Activated CD4-positive, alpha-beta memory T cell treated with anti-CD3 and anti-CD28 coated beads, Interleukin-2, amount 10 ng/mL, durations not matched to agents 7 days and 5 days (primary cell): ENCODE data around the gene GABRE. TPM values are rescaled to one million over a fixed set of nuclear protein-coding genes. Genes with fewer than 3 reads are reported as not detected.

Source experiments
- CTCF ChIA-PET: fragments of 350-600 bp; sonication (Branson Sonifier 250); formaldehyde crosslinking; loops from one replicate; lab custom pipeline; 2021; ENCODE audit warnings: antibody characterized with exemption, inconsistent platforms; lab: Charles Lee
- POLR2A ChIA-PET: fragments of 350-600 bp; sonication (Branson Sonifier 250); formaldehyde crosslinking; loops from one replicate; lab custom pipeline; 2021; ENCODE audit warnings: antibody characterized with exemption; lab: Charles Lee
- DNase-seq: peaks from one replicate; pipeline ENCODE4 v3.0.0-alpha.2; 2020
- H3K27ac Mint-ChIP-seq: one replicate; pipeline ENCODE4 v1.8.0; 2021; ENCODE audit warnings: mild to moderate bottlenecking, mixed read lengths
- H3K27me3 Mint-ChIP-seq: one replicate; pipeline ENCODE4 v1.8.0; 2021; ENCODE audit warnings: mixed read lengths
- H3K36me3 Mint-ChIP-seq: one replicate; pipeline ENCODE4 v1.8.0; 2021; ENCODE audit warnings: low read depth, mixed read lengths
- H3K4me1 Mint-ChIP-seq: one replicate; pipeline ENCODE4 v1.8.0; 2021; ENCODE audit warnings: mixed read lengths
- H3K4me3 Mint-ChIP-seq: one replicate; pipeline ENCODE4 v1.8.0; 2021; ENCODE audit warnings: mild to moderate bottlenecking, mixed read lengths
- H3K9me3 Mint-ChIP-seq: one replicate; pipeline ENCODE4 v1.8.0; 2021; ENCODE audit warnings: mixed read lengths
- total RNA-seq, 2 experiments: library from RNA; stranded (reverse); gene quantifications; one replicate each; pipeline ENCODE4 v1.2.3, GENCODE V29; 2021

Gene GABRE
- total RNA-seq, 2 experiments from 2014 or later: not detected

DNA sequence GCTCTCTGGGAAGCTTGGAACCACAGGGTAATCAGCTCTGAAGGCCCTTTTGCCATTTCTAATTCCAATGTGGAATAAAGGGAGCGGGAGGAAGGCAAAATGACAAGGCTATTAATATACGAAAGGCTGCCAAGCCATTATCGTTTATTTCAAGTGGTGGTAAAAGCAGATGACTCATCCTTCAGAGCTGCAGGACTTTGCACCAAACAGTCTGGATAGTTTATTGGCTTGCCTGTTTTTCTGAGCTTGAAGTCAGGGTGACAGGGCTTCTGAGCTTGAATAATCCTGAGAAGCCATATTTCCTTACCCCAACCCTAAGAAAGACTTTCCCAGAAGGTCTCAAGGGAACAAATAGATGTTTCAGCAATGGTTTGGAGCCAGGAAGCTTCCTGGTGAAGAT, 7.7 kb upstream of the GABRE start:
- ChIA-PET POLR2A (no interaction called here), CTCF (no interaction called here)
- Mint-ChIP-seq H3K9me3 (no peaks in the 10 kb centered on the region), H3K4me1 (no peaks in the 10 kb centered on the region), H3K4me3 (no peak overlapping the region), H3K36me3 (no peaks in the 10 kb centered on the region), H3K27ac (no peak overlapping the region), H3K27me3 (no peaks in the 10 kb centered on the region)
- no peak for DNase-seq

GRCh38 chrX:151981129-151981528, 6.7 kb upstream of the GABRE start:
- DNase-seq: no peak
- ChIA-PET POLR2A (no interaction called here), CTCF (no interaction called here)
- no peaks in the 10 kb centered on the region for H3K9me3 Mint-ChIP-seq
- no peaks in the 10 kb centered on the region for H3K4me1 Mint-ChIP-seq
- no peaks in the 10 kb centered on the region for H3K36me3 Mint-ChIP-seq
- H3K27me3 Mint-ChIP-seq: peaks cover 2% of the 10 kb centered on the region
- no peak overlapping the region for H3K27ac Mint-ChIP-seq
- no peak overlapping the region for H3K4me3 Mint-ChIP-seq

- Mint-ChIP-seq H3K9me3 (no peaks in the 10 kb centered on the region), H3K36me3 (no peaks in the 10 kb centered on the region), H3K27ac (no peak overlapping the region), H3K4me3 (no peak overlapping the region), H3K27me3 (peaks cover 20% of the 10 kb centered on the region), H3K4me1 (no peaks in the 10 kb centered on the region)
- no peak for DNase-seq
- CTCF ChIA-PET: no interaction called here
- POLR2A ChIA-PET: no interaction called here
Measured at GRCh38 chrX:151977923-151978322, 3.4 kb upstream of the GABRE start.

GRCh38 chrX:151977009-151977408, 2.5 kb upstream of the GABRE start:
- no peaks in the 10 kb centered on the region for H3K36me3 Mint-ChIP-seq
- no peaks in the 10 kb centered on the region for H3K4me1 Mint-ChIP-seq
- ChIA-PET CTCF (no interaction called here), POLR2A (no interaction called here)
- no peaks in the 10 kb centered on the region for H3K9me3 Mint-ChIP-seq
- H3K4me3 Mint-ChIP-seq: no peak overlapping the region
- H3K27me3 Mint-ChIP-seq: peaks cover 23% of the 10 kb centered on the region
- no peak for DNase-seq
- H3K27ac Mint-ChIP-seq: no peak overlapping the region

DNA sequence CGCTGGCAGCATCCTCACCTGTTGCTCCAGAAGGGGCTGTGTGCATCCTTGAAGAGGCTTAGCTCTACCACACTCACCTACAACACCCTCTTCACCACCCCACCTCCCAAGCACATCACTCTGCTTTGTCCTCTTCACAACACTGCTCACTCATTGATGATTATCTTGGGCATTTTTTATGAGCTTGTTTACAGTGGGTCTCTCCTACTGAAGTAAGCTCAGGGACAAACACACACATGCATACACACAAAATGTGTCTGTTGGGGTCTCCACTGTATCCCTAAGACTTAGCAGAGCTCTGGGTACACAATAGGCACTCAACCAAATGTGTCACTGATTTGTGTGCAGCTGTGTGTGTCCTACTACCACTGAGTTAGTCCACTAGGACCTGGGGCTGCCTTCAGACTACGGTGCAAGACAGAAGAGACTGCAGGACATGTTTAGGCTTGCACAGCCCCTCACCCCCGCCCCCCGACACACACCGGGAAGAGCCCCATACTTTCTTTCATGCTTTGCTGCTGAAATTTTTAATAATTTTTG, 1.3 kb upstream of the GABRE start:
- peaks cover 23% of the 10 kb centered on the region for H3K27me3 Mint-ChIP-seq
- DNase-seq: no peak
- POLR2A ChIA-PET: no interaction called here
- H3K4me3 Mint-ChIP-seq: no peak overlapping the region
- no peaks in the 10 kb centered on the region for H3K36me3 Mint-ChIP-seq
- H3K27ac Mint-ChIP-seq: no peak overlapping the region
- H3K9me3 Mint-ChIP-seq: no peaks in the 10 kb centered on the region
- CTCF ChIA-PET: no interaction called here
- no peaks in the 10 kb centered on the region for H3K4me1 Mint-ChIP-seq

GRCh38 chrX:151975228-151975593, 735 bp upstream of the GABRE start:
- ChIA-PET CTCF (no interaction called here), POLR2A (no interaction called here)
- H3K4me3 Mint-ChIP-seq: no peak overlapping the region
- H3K36me3 Mint-ChIP-seq: no peaks in the 10 kb centered on the region
- H3K9me3 Mint-ChIP-seq: no peaks in the 10 kb centered on the region
- H3K27ac Mint-ChIP-seq: no peak overlapping the region
- no peak for DNase-seq
- no peaks in the 10 kb centered on the region for H3K4me1 Mint-ChIP-seq
- H3K27me3 Mint-ChIP-seq: peaks cover 23% of the 10 kb centered on the region

DNA sequence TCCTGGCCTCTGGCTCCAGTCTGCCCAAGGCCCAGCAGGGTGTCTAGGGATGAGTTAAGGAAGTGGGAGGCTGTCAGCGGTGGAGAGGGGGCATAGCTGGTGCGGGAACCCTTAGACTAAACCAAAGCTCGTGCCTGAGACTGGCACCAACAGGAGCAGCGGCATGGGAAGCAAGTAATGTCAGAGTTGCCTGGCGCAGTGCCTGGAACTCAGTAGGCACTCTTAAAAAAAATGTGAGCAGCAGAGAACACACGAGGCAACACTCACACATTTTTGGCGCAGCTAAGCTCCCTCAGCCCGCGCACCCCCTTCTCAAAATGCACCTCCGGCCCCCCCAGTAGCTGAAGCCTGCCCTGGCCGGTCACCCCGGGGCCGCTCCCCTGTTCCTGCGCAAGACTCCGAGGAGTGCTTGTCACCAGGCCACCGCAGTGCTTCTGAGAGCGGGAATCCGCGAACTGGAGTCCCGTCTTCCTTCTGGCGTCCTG, 583 bp downstream of the GABRE start:
- CTCF ChIA-PET: no interaction called here
- POLR2A ChIA-PET: no interaction called here
- no peak overlapping the region for H3K27ac Mint-ChIP-seq
- no peaks in the 10 kb centered on the region for H3K36me3 Mint-ChIP-seq
- no peak overlapping the region for H3K4me3 Mint-ChIP-seq
- H3K9me3 Mint-ChIP-seq: no peaks in the 10 kb centered on the region
- no peak for DNase-seq
- H3K4me1 Mint-ChIP-seq: no peaks in the 10 kb centered on the region
- peaks cover 23% of the 10 kb centered on the region for H3K27me3 Mint-ChIP-seq

DNA sequence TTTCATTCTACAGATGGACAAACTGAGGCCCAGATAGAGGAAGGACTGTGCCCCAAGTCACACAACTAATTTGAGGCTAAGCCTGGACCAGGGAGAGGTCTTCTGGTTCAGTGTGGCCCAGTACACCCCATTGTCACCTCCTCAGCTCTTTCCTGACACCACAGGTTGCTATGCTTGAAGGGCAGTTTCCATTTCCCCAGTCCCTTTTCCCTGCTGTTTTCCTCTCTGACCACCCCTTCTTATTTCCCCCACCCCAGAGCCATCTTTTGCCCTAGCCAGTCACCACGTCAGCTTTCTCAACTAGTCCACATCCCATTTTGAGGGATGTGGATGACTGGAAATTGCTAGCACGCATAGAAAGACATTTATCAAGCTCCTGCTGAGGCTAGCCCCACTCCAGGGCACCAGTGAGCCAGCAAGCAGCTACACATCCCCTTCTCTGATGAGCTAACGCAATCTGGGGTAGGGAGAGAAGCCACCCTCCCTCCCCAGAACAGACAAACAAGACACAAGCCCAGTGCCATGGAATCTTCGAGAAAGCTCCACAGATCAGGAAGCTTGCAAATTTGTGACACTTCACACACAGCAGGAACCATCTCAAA, 1.3 kb downstream of the GABRE start:
- Mint-ChIP-seq H3K27me3 (peaks cover 23% of the 10 kb centered on the region), H3K9me3 (no peaks in the 10 kb centered on the region), H3K4me3 (no peak overlapping the region), H3K27ac (no peak overlapping the region), H3K36me3 (no peaks in the 10 kb centered on the region), H3K4me1 (no peaks in the 10 kb centered on the region)
- DNase-seq: no peak
- POLR2A ChIA-PET: no interaction called here
- CTCF ChIA-PET: no interaction called here

DNA sequence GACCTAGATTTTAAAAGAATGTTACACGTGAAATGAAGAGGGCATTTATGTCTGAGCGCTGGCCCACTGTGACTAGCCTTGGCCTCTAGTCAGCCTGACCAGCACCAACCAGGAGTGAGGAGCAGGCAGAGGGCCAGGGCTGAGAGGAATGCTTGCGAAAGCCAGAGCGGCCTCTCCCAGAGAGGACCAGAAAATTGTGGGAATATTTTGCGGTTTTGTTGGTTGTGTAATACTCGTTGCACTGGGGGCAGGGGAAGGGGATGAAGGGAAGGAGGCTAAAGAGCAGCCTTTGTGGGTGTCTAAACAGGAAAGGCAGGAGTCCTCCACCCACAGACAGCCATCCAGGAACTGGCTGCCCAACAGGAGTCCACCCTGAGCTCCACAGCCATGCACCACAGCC, 3.8 kb downstream of the GABRE start:
- POLR2A ChIA-PET: no interaction called here
- DNase-seq: no peak
- H3K27ac Mint-ChIP-seq: no peak overlapping the region
- H3K36me3 Mint-ChIP-seq: no peaks in the 10 kb centered on the region
- no peaks in the 10 kb centered on the region for H3K4me1 Mint-ChIP-seq
- CTCF ChIA-PET: no interaction called here
- H3K4me3 Mint-ChIP-seq: no peak overlapping the region
- H3K27me3 Mint-ChIP-seq: peaks cover 18% of the 10 kb centered on the region
- H3K9me3 Mint-ChIP-seq: no peaks in the 10 kb centered on the region

GRCh38 chrX:151970027-151970426, 4.4 kb downstream of the GABRE start:
- POLR2A ChIA-PET: no interaction called here
- H3K9me3 Mint-ChIP-seq: no peaks in the 10 kb centered on the region

DNA sequence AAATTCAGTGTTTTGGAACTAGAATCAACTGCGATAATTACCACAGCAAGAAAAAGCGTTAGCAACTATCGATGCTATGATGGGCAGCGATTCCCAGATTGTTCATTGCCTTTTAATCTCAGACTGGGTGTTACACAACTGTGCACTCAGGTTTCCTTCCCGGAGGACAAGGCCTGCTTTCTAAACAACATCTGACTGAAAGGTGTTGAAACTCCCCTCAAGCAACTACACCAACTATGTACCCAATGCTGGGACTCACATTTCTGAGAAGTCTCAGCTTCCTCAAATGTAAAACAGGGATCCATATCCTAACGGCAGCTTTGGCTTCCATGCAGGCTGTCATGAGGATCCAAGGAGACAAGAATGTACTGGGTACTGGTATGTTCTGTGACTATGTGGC, 8.2 kb downstream of the GABRE start:
- H3K4me1 Mint-ChIP-seq: no peaks in the 10 kb centered on the region

More at GRCh38 chrX:151970027-151970426, 4.4 kb downstream of the GABRE start:
- H3K4me3 Mint-ChIP-seq: no peak overlapping the region
- CTCF ChIA-PET: no interaction called here
- no peak overlapping the region for H3K27ac Mint-ChIP-seq
- H3K36me3 Mint-ChIP-seq: no peaks in the 10 kb centered on the region
- no peaks in the 10 kb centered on the region for H3K4me1 Mint-ChIP-seq
- H3K27me3 Mint-ChIP-seq: peaks cover 14% of the 10 kb centered on the region
- DNase-seq: no peak

GRCh38 chrX:151962034-151962433, 12.4 kb downstream of the GABRE start:
- POLR2A ChIA-PET: no interaction called here
- Mint-ChIP-seq H3K36me3 (no peaks in the 10 kb centered on the region), H3K9me3 (no peaks in the 10 kb centered on the region), H3K27me3 (no peaks in the 10 kb centered on the region), H3K27ac (no peak overlapping the region), H3K4me3 (no peak overlapping the region), H3K4me1 (no peaks in the 10 kb centered on the region)
- DNase-seq: no peak
- CTCF ChIA-PET: no interaction called here

More for the DNA sequence above, 8.2 kb downstream of the GABRE start:
- no peak overlapping the region for H3K4me3 Mint-ChIP-seq
- no peaks in the 10 kb centered on the region for H3K9me3 Mint-ChIP-seq
- H3K27me3 Mint-ChIP-seq: no peaks in the 10 kb centered on the region
- DNase-seq: no peak
- no peaks in the 10 kb centered on the region for H3K36me3 Mint-ChIP-seq
- no peak overlapping the region for H3K27ac Mint-ChIP-seq
- CTCF ChIA-PET: no interaction called here
- POLR2A ChIA-PET: no interaction called here

DNA sequence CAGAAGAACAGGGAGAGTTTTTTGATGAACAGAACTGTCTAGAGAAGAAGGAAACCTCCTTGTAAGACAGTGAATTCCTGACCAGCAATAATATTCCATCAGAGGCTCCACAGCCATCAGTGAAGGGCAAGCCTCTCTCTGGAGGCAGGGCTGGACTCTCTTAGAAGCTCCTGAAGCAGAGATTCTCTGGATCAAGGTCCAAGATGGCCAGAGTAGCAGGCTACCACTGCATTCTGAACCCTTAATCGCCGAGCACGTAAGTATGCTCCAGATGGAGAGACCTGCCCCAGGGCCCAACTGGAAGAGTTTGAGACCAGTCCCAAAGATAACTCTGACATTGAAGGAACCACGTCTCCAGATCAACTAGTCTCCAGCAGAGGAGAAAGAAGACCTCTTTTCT, 16.4 kb downstream of the GABRE start:
- DNase-seq: no peak
- POLR2A ChIA-PET: no interaction called here
- no peaks in the 10 kb centered on the region for H3K27me3 Mint-ChIP-seq
- H3K4me3 Mint-ChIP-seq: no peak overlapping the region
- no peaks in the 10 kb centered on the region for H3K36me3 Mint-ChIP-seq
- no peak overlapping the region for H3K27ac Mint-ChIP-seq
- H3K9me3 Mint-ChIP-seq: no peaks in the 10 kb centered on the region
- H3K4me1 Mint-ChIP-seq: no peaks in the 10 kb centered on the region
- CTCF ChIA-PET: no interaction called here

- H3K36me3 Mint-ChIP-seq: no peaks in the 10 kb centered on the region
- no peaks in the 10 kb centered on the region for H3K4me1 Mint-ChIP-seq
- POLR2A ChIA-PET: no interaction called here
- H3K9me3 Mint-ChIP-seq: no peaks in the 10 kb centered on the region
- no peaks in the 10 kb centered on the region for H3K27me3 Mint-ChIP-seq
- H3K27ac Mint-ChIP-seq: no peak overlapping the region
- no peak overlapping the region for H3K4me3 Mint-ChIP-seq
- CTCF ChIA-PET: no interaction called here
- no peak for DNase-seq
Measured at GRCh38 chrX:151954730-151955129, 19.7 kb downstream of the GABRE start.
